Measurements from ENCODE around the gene MIDN.

- TF ChIP-seq TAF1 (IDR thresholded peaks at IDR 0.05; ENCODE audit: borderline replicate concordance, low read depth, low read length) (no peak), POLR2A (IDR thresholded peaks at IDR 0.05; ENCODE audit: low read depth, low read length) (no peak), POLR2AphosphoS5 (IDR thresholded peaks at IDR 0.05; ENCODE audit: low read depth, low read length) (no peak)
Observed at GRCh38 chr19:1261798-1262622, 13.6 kb downstream of the MIDN start.

All from GM12892 (cell line).